CD4-positive, alpha-beta memory T cell (primary cell): ENCODE results near the gene ADCY7. TPM values are rescaled to one million over a fixed set of nuclear protein-coding genes. Genes with fewer than 3 reads are reported as not detected.

Experiments used
- CTCF ChIA-PET: fragments of 350-600 bp; sonication (Branson Sonifier 250); formaldehyde crosslinking; loops from one replicate; lab custom pipeline; 2021; ENCODE audit warnings: inconsistent platforms; ENCODE audit not compliant: partially characterized antibody; lab: Charles Lee
- POLR2A ChIA-PET: fragments of 350-600 bp; sonication (Branson Sonifier 250); formaldehyde crosslinking; loops from one replicate; lab custom pipeline; 2021; ENCODE audit not compliant: partially characterized antibody; lab: Charles Lee
- DNase-seq, 5 donors: peaks; one replicate each; pipeline versions ENCODE4 v3.0.0 to v3.0.0-alpha.2; 2020 to 2022; ENCODE audit warnings: mixed read lengths in 1 of 5
- H3K27ac ChIP-seq: one replicate; pipeline ENCODE4 v1.7.0; 2013; ENCODE audit warnings: low read depth, low read length
- H3K27me3 ChIP-seq: 2 replicates; pipeline ENCODE4 v1.7.0; 2013; ENCODE audit warnings: mild to moderate bottlenecking, low read length, moderate library complexity; ENCODE audit not compliant: insufficient read depth
- H3K36me3 ChIP-seq: 2 replicates; pipeline ENCODE4 v1.7.0; 2013; ENCODE audit warnings: mild to moderate bottlenecking, low read length, moderate library complexity; ENCODE audit not compliant: insufficient read depth
- H3K4me1 ChIP-seq: 2 replicates; pipeline ENCODE4 v1.7.0; 2013; ENCODE audit warnings: mild to moderate bottlenecking, low read length, moderate library complexity; ENCODE audit not compliant: insufficient read depth
- H3K4me3 ChIP-seq, 2 donors: one replicate each; pipeline ENCODE4 v1.7.0; 2013; ENCODE audit warnings: low read length in 2 of 2, mild to moderate bottlenecking in 1 of 2
- H3K9me3 ChIP-seq, 2 donors: one replicate each; pipeline ENCODE4 v1.7.0; 2013; ENCODE audit warnings: low read length in 2 of 2, control low read depth in 1 of 2; ENCODE audit not compliant: control insufficient read depth in 1 of 2
- H3K27ac Mint-ChIP-seq, 7 donors: one replicate each; pipeline ENCODE4 v1.8.0; 2020 to 2021; ENCODE audit warnings: mixed read lengths in 7 of 7, mild to moderate bottlenecking in 6 of 7, inconsistent platforms in 3 of 7, moderate library complexity in 3 of 7
- H3K27me3 Mint-ChIP-seq, 2 donors: one replicate each; pipeline ENCODE4 v1.8.0; 2020 to 2021; ENCODE audit warnings: mixed read lengths in 2 of 2
- H3K36me3 Mint-ChIP-seq, 2 donors: one replicate each; pipeline ENCODE4 v1.8.0; 2020 to 2021; ENCODE audit warnings: mixed read lengths in 2 of 2, inconsistent platforms in 1 of 2, mild to moderate bottlenecking in 1 of 2
- H3K4me1 Mint-ChIP-seq, 4 donors: one replicate each; pipeline ENCODE4 v1.8.0; 2020 to 2021; ENCODE audit warnings: mixed read lengths in 4 of 4, mild to moderate bottlenecking in 1 of 4
- H3K4me3 Mint-ChIP-seq, 8 donors: one replicate each; pipeline ENCODE4 v1.8.0; 2020 to 2021; ENCODE audit warnings: mixed read lengths in 8 of 8, mild to moderate bottlenecking in 7 of 8, moderate library complexity in 6 of 8, inconsistent platforms in 3 of 8
- H3K9me3 Mint-ChIP-seq, 8 donors: one replicate each; pipeline ENCODE4 v1.8.0; 2020 to 2021; ENCODE audit warnings: mixed read lengths in 8 of 8, mild to moderate bottlenecking in 5 of 8, inconsistent platforms in 3 of 8, moderate library complexity in 1 of 8
- intact Hi-C: fragments of 100-400 bp; cut with micrococcal nuclease; formaldehyde crosslinking; loops from one replicate; pipeline ENCODE4 v1.15.1; 2023
- polyA plus RNA-seq, 2 donors: library from polyadenylated mRNA; unstranded; fragments of 300-500 nt; fragmentation: Illumina TruSeq; gene quantifications; one replicate each; pipeline ENCODE4 v1.2.3, GENCODE V29; 2021
- total RNA-seq, 2 experiments: library from RNA; stranded (reverse); gene quantifications; one replicate each; pipeline ENCODE4 v1.2.3, GENCODE V29; 2021

The ADCY7 gene
- total and polyA plus RNA-seq, 4 experiments from 2014 or later: 34.8 to 235 (median 150) TPM

DNA sequence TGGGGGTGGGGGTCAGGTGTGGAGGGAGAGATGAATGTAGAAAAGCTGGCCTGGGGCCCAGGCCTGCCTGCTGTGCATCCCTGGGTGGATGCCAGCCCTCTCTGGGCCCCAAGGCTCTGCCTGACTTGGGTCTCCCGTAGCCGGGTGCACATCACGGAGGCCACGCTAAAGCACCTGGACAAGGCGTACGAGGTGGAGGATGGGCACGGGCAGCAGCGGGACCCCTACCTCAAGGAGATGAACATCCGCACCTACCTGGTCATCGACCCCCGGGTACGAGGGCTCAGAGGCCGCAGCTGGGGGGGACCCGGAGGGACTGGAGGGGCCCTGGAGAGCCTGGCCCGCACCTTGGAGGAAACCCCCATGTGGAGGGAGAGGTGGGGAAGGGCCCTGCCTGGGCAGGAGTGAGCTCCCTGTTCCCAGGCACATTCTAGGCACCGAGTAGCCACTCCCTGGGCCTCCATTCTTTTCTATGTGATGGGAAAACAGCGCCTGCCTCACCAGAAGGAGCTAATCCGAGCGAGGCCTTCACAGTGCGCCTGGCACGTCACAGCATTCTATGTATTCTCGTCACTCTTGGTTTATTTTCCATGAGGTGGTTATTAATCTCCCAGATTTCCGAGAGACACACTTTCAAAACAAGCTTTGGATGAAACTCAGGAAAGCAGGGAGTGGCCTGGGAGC is 34.7 kb downstream of the ADCY7 start:
- Mint-ChIP-seq H3K27ac (peak overlapping the region in 1 of 7 donors; percentile 32), H3K9me3 (no peaks in the 10 kb centered on the region), H3K4me3 (no peak overlapping the region), H3K4me1 (peaks cover 0 to 3% (median 0%) of the 10 kb centered on the region in 4 donors), H3K27me3 (no peaks in the 10 kb centered on the region), H3K36me3 (peaks cover 16 to 54% of the 10 kb centered on the region in 2 donors)
- no peaks in the 10 kb centered on the region for H3K9me3 ChIP-seq
- POLR2A ChIA-PET: no interaction called here
- no peaks in the 10 kb centered on the region for H3K4me1 ChIP-seq
- no peak overlapping the region for H3K27ac ChIP-seq
- intact Hi-C loops: no loop called here
- H3K36me3 ChIP-seq: peaks cover 76% of the 10 kb centered on the region
- CTCF ChIA-PET: no interaction called here
- no peak overlapping the region for H3K4me3 ChIP-seq
- no peaks in the 10 kb centered on the region for H3K27me3 ChIP-seq
- no peak for DNase-seq

DNA sequence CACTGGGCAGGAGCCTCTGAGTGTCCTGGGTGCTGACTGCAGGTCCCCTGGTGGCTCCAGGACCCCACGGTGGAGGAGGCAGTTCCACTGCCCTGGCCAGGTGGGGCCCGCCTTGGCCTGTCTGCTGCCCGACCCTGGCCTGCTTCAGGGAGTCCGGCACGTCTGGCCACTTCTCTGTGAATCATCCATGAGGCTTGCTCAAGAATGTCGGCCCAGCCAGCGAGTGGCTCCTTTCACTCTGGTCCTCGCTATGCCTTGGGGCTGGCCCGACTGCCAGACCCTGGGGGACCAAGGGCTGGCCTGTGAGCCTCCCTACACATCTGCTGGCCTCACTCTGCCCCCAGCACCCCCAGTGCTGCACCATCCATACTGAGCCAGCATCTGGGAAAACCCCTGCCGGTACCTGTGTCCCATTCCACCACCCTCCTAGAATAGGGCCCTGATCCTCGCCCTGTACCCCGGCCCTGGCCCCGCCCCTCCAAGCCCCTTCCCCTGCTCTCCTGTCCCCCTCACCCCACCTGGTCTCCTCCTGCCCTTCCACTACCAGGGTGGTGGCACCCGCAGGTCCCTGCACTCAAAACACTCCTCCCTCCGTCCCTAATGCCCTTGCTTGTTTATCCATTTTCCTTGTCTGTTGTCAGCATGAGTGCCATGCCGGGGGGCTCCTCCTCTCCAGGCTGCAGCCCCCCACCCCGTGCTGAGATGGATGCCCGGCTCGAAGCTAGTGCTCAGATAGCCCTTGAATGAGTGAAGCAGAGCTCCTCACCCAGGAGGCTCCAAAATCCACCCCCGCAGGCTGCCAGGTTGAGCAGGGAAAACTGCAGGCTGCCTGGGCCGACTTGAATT is 35.5 kb downstream of the ADCY7 start:
- peaks cover 16 to 54% of the 10 kb centered on the region in 2 donors for H3K36me3 Mint-ChIP-seq
- no peak for DNase-seq
- no peaks in the 10 kb centered on the region for H3K27me3 Mint-ChIP-seq
- peak overlapping the region in 3 of 7 donors; percentile 17 to 74 (median 18) for H3K27ac Mint-ChIP-seq
- Histone ChIP-seq H3K4me1 (no peaks in the 10 kb centered on the region), H3K36me3 (peaks cover 79% of the 10 kb centered on the region), H3K9me3 (no peaks in the 10 kb centered on the region), H3K4me3 (no peak overlapping the region), H3K27me3 (no peaks in the 10 kb centered on the region), H3K27ac (no peak overlapping the region)
- H3K4me1 Mint-ChIP-seq: peaks cover 0 to 3% (median under 1%) of the 10 kb centered on the region in 4 donors
- H3K9me3 Mint-ChIP-seq: no peaks in the 10 kb centered on the region
- H3K4me3 Mint-ChIP-seq: no peak overlapping the region
- ChIA-PET POLR2A (interaction anchor here (3.2 kb wide), 1 partner anchor 12 kb away, joined by 8 read pairs; no protein-coding TSS in a partner anchor), CTCF (no interaction called here)
- intact Hi-C loops: no loop called here

DNA sequence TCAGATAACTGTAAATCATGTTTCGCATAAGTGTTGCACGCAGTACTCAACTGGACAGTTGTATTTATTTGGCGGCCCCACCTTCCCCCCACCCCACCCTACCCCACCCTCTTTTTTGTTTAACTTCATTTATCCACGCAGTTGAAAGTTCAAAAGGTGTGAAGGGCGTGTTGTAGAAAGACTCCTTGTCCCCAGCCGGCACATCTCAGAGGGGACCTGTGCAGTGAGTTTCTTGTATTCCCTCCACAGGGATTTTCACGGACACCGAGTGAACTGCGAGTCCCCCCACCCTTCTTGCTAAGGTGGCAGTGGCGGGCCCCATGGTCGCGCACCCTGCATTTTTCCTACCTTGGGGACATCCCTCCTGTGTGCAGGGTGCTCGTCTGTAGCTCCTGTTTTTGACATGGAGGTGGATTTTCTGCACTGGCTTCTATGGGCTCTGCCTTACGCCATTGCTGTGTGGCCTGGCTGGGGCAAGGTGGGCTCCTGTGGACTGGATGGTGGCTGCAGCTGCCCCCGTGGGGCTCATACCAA is 36.2 kb downstream of the ADCY7 start:
- Histone ChIP-seq H3K27me3 (no peaks in the 10 kb centered on the region), H3K4me3 (no peak overlapping the region), H3K4me1 (no peaks in the 10 kb centered on the region), H3K9me3 (no peaks in the 10 kb centered on the region), H3K36me3 (peaks cover 79% of the 10 kb centered on the region), H3K27ac (no peak overlapping the region)
- H3K4me1 Mint-ChIP-seq: peaks cover 0 to 7% (median under 1%) of the 10 kb centered on the region in 4 donors
- POLR2A ChIA-PET: interaction anchor here (3.2 kb wide), 1 partner anchor 11 kb away, joined by 8 read pairs; no protein-coding TSS in a partner anchor
- peak overlapping the region in 5 of 7 donors; percentile 17 to 74 (median 72) for H3K27ac Mint-ChIP-seq
- CTCF ChIA-PET: interaction anchor here (1.4 kb wide), 1 partner anchor 20 kb away, joined by 3 read pairs; no protein-coding TSS in a partner anchor
- no peaks in the 10 kb centered on the region for H3K9me3 Mint-ChIP-seq
- intact Hi-C loops: no loop called here
- H3K36me3 Mint-ChIP-seq: peaks cover 16 to 55% of the 10 kb centered on the region in 2 donors
- no peaks in the 10 kb centered on the region for H3K27me3 Mint-ChIP-seq
- DNase-seq: no peak
- H3K4me3 Mint-ChIP-seq: no peak overlapping the region

DNA sequence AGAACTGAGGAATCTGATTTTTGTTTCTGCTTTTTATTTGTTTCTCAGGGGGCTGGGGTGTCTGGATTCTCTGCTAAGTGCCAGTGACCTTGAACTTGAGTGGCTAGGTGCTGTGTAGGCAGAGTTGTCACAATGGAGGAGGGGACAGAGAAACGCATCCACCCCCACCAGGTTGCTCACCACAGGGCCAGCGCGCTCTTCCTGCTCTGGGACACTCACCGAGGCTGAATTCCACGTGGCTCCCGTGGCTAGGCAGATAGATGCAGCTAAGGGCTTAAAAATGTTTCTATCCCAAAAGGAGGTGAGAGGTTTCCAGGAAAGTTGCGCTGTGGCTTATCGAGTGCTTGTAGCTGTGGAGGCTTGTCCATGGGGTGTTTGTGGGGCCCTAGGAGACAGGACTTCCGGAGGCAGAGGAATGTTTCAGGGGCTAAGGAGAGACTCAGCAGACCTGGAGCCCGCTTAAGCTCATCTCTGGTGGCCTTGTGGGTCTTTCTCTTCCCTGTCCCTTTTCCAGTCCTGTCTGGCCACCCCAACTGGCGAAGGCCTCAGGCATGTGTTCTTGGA is 36.8 kb downstream of the ADCY7 start:
- no peak overlapping the region for H3K27ac ChIP-seq
- no peaks in the 10 kb centered on the region for H3K27me3 Mint-ChIP-seq
- no peaks in the 10 kb centered on the region for H3K4me1 ChIP-seq
- H3K36me3 Mint-ChIP-seq: peaks cover 13 to 53% of the 10 kb centered on the region in 2 donors
- CTCF ChIA-PET: interaction anchor here (1.4 kb wide), 1 partner anchor 19 kb away, joined by 3 read pairs; no protein-coding TSS in a partner anchor
- no peaks in the 10 kb centered on the region for H3K9me3 Mint-ChIP-seq
- peak overlapping the region in 6 of 7 donors; percentile 32 to 77 (median 65) for H3K27ac Mint-ChIP-seq
- intact Hi-C loops: no loop called here
- peaks cover 76% of the 10 kb centered on the region for H3K36me3 ChIP-seq
- no peak overlapping the region for H3K4me3 Mint-ChIP-seq
- POLR2A ChIA-PET: interaction anchor here (3.2 kb wide), 1 partner anchor 11 kb away, joined by 8 read pairs; no protein-coding TSS in a partner anchor
- no peak for DNase-seq
- H3K4me3 ChIP-seq: no peak overlapping the region
- H3K9me3 ChIP-seq: no peaks in the 10 kb centered on the region
- H3K4me1 Mint-ChIP-seq: peaks cover 0 to 7% (median under 1%) of the 10 kb centered on the region in 4 donors
- no peaks in the 10 kb centered on the region for H3K27me3 ChIP-seq

DNA sequence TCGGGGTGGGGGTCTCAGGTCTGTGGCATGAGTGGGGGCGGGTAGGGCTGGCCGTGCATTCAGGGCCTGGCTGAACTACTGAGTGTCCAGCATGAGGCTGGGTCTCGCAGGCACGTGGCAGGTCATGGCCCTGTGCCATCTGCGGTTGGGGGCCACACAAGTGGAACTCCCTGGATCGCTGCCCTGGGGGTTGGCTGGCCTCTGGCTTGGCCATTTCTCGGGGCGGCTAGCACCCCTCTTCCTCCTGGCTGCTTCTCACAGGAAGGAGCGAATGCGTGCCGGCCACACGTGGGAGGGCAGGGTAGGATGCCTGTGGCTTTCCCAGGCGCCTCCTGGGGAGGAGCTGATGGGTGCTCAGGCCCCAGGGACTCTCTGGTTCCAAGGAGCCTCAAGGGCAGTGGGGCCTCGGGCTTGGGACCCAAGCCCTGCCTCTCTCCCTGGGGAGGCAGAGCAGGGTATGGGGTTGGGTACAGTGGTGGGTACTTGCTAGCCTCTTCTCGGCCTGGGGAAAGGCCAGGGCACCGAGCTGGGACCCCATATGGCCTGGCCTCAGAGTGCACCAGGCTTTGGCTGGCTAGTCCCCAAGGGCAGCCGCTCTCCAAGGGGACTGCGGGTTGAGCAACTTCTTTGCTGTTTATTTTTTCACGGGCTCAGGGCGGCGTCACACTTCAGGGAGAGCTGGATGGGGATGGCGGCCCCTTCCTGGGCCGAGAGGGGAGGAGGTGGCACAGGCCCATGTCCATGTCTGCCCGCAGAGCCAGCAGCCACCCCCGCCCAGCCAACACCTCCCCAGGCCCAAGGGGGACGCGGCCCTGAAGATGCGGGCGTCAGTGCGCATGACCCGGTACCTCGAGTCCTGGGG is 37.5 kb downstream of the ADCY7 start:
- Histone ChIP-seq H3K4me1 (no peaks in the 10 kb centered on the region), H3K27me3 (no peaks in the 10 kb centered on the region), H3K4me3 (no peak overlapping the region), H3K36me3 (peaks cover 76% of the 10 kb centered on the region), H3K9me3 (no peaks in the 10 kb centered on the region), H3K27ac (no peak overlapping the region)
- Mint-ChIP-seq H3K36me3 (peaks cover 10 to 53% of the 10 kb centered on the region in 2 donors), H3K27ac (peak overlapping the region in 4 of 7 donors; percentile 22 to 74 (median 46)), H3K9me3 (no peaks in the 10 kb centered on the region), H3K4me3 (no peak overlapping the region), H3K27me3 (no peaks in the 10 kb centered on the region), H3K4me1 (peaks cover 0 to 4% (median under 1%) of the 10 kb centered on the region in 4 donors)
- POLR2A ChIA-PET: interaction anchor here (1.1 to 3.2 kb wide), 2 partner anchors 10 to 23 kb away, joined by 3 to 8 read pairs; no protein-coding TSS in a partner anchor
- no peak for DNase-seq
- CTCF ChIA-PET: interaction anchor here (0.6 to 1.4 kb wide), 2 partner anchors 18 to 70 kb away, joined by 3 read pairs; no protein-coding TSS in a partner anchor
- intact Hi-C loops: no loop called here
